RCC 7860 (cell line): ENCODE results near the gene NFIB.

Experiments
- DNase-seq: peaks from one replicate; pipeline ENCODE4 v3.0.0-alpha.2; 2015; ENCODE audit warnings: low spot score
- FAIRE-seq: peaks from 2 replicates; lab custom pipeline; 2012; peaks lifted over from hg19 to GRCh38; lab: Jason Lieb, UNC

The NFIB gene

GRCh38 chr9:14281136-14281795 lies 32.7 kb downstream of the NFIB start:
- no peak for DNase-seq
- FAIRE-seq, result no peak

- FAIRE-seq (no peak), DNase-seq (no peak)
These were observed 34.3 kb downstream of the NFIB start for GRCh38 chr9:14279671-14280070.

GRCh38 chr9:14278291-14278721 lies 35.6 kb downstream of the NFIB start:
- FAIRE-seq (no peak), DNase-seq (peak; percentile 20)

- FAIRE-seq, result no peak
These were observed 36.2 kb downstream of the NFIB start for GRCh38 chr9:14277761-14278160.

GRCh38 chr9:14277244-14277643 lies 36.7 kb downstream of the NFIB start:
- DNase-seq, result peak; percentile 4
- no peak for FAIRE-seq

More at GRCh38 chr9:14277761-14278160, 36.2 kb downstream of the NFIB start:
- DNase-seq, result no peak

- DNase-seq, result peak; percentile 4
- no peak for FAIRE-seq
These were observed 38.6 kb downstream of the NFIB start for GRCh38 chr9:14275331-14275730.

- no peak for FAIRE-seq
These were observed 40.2 kb downstream of the NFIB start for GRCh38 chr9:14273696-14274121.

GRCh38 chr9:14272927-14273528 lies 40.9 kb downstream of the NFIB start:
- DNase-seq (no peak), FAIRE-seq (no peak)

More at GRCh38 chr9:14273696-14274121, 40.2 kb downstream of the NFIB start:
- DNase-seq, result no peak

GRCh38 chr9:14271093-14271673 lies 42.8 kb downstream of the NFIB start:
- no peak for FAIRE-seq
- DNase-seq, result no peak

GRCh38 chr9:14270358-14271092 lies 43.4 kb downstream of the NFIB start:
- no peak for FAIRE-seq
- no peak for DNase-seq

- FAIRE-seq (no peak), DNase-seq (no peak)
These were observed 44.0 kb downstream of the NFIB start for GRCh38 chr9:14269916-14270315.

- FAIRE-seq, result no peak
- no peak for DNase-seq
These were observed 50.0 kb downstream of the NFIB start for GRCh38 chr9:14263707-14264483.

- FAIRE-seq, result no peak
These were observed 51.1 kb downstream of the NFIB start for GRCh38 chr9:14262827-14263226.

GRCh38 chr9:14261616-14262015 lies 52.3 kb downstream of the NFIB start:
- DNase-seq, result no peak
- FAIRE-seq, result no peak

More at GRCh38 chr9:14262827-14263226, 51.1 kb downstream of the NFIB start:
- DNase-seq, result no peak

GRCh38 chr9:14260101-14260500 lies 53.8 kb downstream of the NFIB start:
- no peak for DNase-seq
- no peak for FAIRE-seq

GRCh38 chr9:14258660-14259239 lies 55.2 kb downstream of the NFIB start:
- DNase-seq, result no peak
- no peak for FAIRE-seq

GRCh38 chr9:14258156-14258555 lies 55.8 kb downstream of the NFIB start:
- DNase-seq (no peak), FAIRE-seq (no peak)

- no peak for FAIRE-seq
- DNase-seq, result no peak
These were observed 57.4 kb downstream of the NFIB start for GRCh38 chr9:14256588-14256987.

GRCh38 chr9:14251154-14252071 lies 62.5 kb downstream of the NFIB start:
- peak; percentile 87 for FAIRE-seq
- peak; percentile 74 for DNase-seq
